ENCODE results near the gene AHCTF1. TPM values are rescaled to one million over a fixed set of nuclear protein-coding genes. Genes with fewer than 3 reads are reported as not detected.
"Not testable (repeated sequence)": the region's sequence is repeated elsewhere in the genome, so short reads cannot be mapped to it uniquely, and the experiment has no call there.

Gene AHCTF1
- total and polyA plus RNA-seq, 2 donors (not counting 1 experiment from before 2014, with no cell fraction given): 15.8 to 30.6 TPM

DNA sequence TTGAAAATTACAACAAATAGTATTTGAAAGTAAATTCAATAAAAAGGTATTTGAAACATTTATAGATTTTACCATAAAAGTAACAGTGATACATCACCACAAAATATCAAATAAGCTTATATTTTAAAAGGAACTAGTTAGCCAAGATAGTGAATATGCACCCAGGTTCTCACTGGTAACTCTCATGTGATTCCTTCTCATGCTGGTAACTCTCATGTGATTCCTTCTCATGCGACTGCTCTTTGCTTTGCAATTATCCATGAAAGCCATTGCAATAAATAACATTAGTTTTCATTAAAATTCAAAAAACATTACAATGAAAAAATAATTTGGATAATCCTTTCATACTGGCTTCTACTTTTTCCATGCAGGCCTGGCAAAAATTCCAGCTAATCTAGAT, 75.4 kb downstream of the AHCTF1 start:
- H3K27ac ChIP-seq (ENCODE audit: insufficient read depth, low read length): no peak overlapping the region
- H3K9ac ChIP-seq (ENCODE audit: insufficient read depth, low read length): no peak overlapping the region
- no peaks in the 10 kb centered on the region for H3K9me3 ChIP-seq (ENCODE audit: control insufficient read depth, insufficient read depth, low read depth, low read length)
- peaks cover 1% of the 10 kb centered on the region for H3K36me3 ChIP-seq (ENCODE audit: control insufficient read depth, insufficient read depth, low read length)
- H3K4me2 ChIP-seq (ENCODE audit: extremely low read depth, insufficient read depth, low read length): no peak overlapping the region
- H3K4me3 ChIP-seq (replicated peaks in 1 of 4; ENCODE audit: control extremely low read depth in 1 of 4, insufficient read depth in 1 of 4, low read depth in 3 of 4, low read length in 4 of 4): no peak overlapping the region
- H3K79me2 ChIP-seq (ENCODE audit: control insufficient read depth, insufficient read depth, low read length): no peaks in the 10 kb centered on the region
- no peak overlapping the region for H2AFZ ChIP-seq (ENCODE audit: low read length)
- no peak for DNase-seq (ENCODE audit: low read depth in 2 of 2)
- H3K27me3 ChIP-seq (ENCODE audit: control insufficient read depth, insufficient read depth, low read length): no peaks in the 10 kb centered on the region
- no peaks in the 10 kb centered on the region for H4K20me1 ChIP-seq (ENCODE audit: control insufficient read depth, extremely low read depth, insufficient read depth, low read length)
- TF ChIP-seq EZH2 (IDR thresholded peaks at IDR 0.05; ENCODE audit: low read length, missing control alignments): no peak
- TF ChIP-seq, protein P1, sequence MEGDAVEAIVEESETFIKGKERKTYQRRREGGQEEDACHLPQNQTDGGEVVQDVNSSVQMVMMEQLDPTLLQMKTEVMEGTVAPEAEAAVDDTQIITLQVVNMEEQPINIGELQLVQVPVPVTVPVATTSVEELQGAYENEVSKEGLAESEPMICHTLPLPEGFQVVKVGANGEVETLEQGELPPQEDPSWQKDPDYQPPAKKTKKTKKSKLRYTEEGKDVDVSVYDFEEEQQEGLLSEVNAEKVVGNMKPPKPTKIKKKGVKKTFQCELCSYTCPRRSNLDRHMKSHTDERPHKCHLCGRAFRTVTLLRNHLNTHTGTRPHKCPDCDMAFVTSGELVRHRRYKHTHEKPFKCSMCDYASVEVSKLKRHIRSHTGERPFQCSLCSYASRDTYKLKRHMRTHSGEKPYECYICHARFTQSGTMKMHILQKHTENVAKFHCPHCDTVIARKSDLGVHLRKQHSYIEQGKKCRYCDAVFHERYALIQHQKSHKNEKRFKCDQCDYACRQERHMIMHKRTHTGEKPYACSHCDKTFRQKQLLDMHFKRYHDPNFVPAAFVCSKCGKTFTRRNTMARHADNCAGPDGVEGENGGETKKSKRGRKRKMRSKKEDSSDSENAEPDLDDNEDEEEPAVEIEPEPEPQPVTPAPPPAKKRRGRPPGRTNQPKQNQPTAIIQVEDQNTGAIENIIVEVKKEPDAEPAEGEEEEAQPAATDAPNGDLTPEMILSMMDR (conservative IDR thresholded peaks at IDR 0.05 in 1 of 2, IDR thresholded peaks at IDR 0.05 in 1 of 2; ENCODE audit: low read depth in 1 of 2, low read length in 2 of 2): no peak
- H3K4me1 ChIP-seq (ENCODE audit: control insufficient read depth, extremely low read depth, insufficient read depth, low read length): no peaks in the 10 kb centered on the region

DNA sequence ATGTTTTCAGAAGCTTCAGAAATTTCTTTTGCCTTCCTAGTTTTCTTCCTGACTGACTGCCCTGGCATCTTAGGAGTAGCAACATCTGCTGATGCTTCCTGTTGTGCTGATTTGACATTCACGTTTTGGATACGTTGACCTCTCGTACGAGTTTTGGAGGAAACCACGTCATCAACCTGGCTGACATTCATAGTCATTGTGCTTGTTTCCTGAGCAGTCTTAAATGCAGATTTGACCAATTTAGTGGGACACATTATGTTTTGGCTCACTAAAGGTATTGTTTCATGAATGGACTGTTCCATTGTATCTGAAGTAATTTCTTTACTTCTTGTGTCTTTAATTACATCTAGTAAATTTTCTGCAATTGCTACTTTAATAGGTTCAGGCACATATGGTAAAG, 81.1 kb downstream of the AHCTF1 start:
- not testable (repeated sequence) for H4K20me1 ChIP-seq (ENCODE audit: control insufficient read depth, extremely low read depth, insufficient read depth, low read length); H3K27ac ChIP-seq (ENCODE audit: insufficient read depth, low read length); DNase-seq (ENCODE audit: low read depth in 2 of 2); H3K79me2 ChIP-seq (ENCODE audit: control insufficient read depth, insufficient read depth, low read length); H2AFZ ChIP-seq (ENCODE audit: low read length); H3K27me3 ChIP-seq (ENCODE audit: control insufficient read depth, insufficient read depth, low read length); H3K4me3 ChIP-seq (replicated peaks in 1 of 4; ENCODE audit: control extremely low read depth in 1 of 4, insufficient read depth in 1 of 4, low read depth in 3 of 4, low read length in 4 of 4); H3K4me2 ChIP-seq (ENCODE audit: extremely low read depth, insufficient read depth, low read length); H3K4me1 ChIP-seq (ENCODE audit: control insufficient read depth, extremely low read depth, insufficient read depth, low read length); H3K9ac ChIP-seq (ENCODE audit: insufficient read depth, low read length); H3K9me3 ChIP-seq (ENCODE audit: control insufficient read depth, insufficient read depth, low read depth, low read length); H3K36me3 ChIP-seq (ENCODE audit: control insufficient read depth, insufficient read depth, low read length)

DNA sequence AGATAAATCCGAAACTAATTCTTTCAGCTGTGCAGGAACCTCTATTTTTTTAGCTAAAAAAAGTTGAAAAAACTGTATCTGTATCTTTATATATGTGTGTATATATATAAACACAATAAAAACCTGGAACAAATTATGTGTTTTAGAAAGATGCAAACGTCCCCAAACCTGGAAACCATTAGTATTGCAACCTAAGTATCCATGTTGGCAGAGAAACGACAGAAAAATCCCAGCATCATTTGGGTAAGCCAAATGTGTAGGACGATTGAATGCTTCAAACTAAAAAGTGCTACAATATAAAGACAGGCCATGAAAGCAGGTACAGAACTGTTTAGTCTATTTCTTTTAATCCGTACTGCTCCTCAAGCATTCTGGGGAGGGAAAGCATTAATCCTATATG, 87.9 kb downstream of the AHCTF1 start:
- H3K36me3 ChIP-seq (ENCODE audit: control insufficient read depth, insufficient read depth, low read length): peaks cover 2% of the 10 kb centered on the region
- H3K79me2 ChIP-seq (ENCODE audit: control insufficient read depth, insufficient read depth, low read length): no peaks in the 10 kb centered on the region

DNA sequence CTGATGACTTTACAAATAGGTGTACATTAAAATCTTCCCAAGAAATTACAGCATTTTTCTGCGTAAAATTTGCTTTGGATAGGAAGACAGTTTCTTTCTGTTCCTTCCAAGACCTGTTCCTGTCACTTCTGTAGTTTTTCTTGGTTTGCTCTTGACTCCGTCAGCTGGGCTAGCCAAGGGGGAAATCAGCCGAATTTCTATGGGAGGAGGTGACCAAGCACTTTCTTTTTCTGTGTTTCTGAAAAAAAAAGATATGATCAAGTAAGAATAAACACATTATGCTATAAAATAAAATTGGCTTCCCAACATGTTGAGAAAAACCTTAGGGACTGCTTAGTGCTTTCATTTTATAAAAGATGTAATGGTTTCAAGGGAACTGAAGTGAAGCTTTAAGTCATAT, 91.0 kb downstream of the AHCTF1 start:
- H3K79me2 ChIP-seq (ENCODE audit: control insufficient read depth, insufficient read depth, low read length); H3K4me2 ChIP-seq (ENCODE audit: extremely low read depth, insufficient read depth, low read length); H3K36me3 ChIP-seq (ENCODE audit: control insufficient read depth, insufficient read depth, low read length): not testable (repeated sequence)

More for the DNA sequence above, 87.9 kb downstream of the AHCTF1 start:
- no peak overlapping the region for H3K4me3 ChIP-seq (replicated peaks in 1 of 4; ENCODE audit: control extremely low read depth in 1 of 4, insufficient read depth in 1 of 4, low read depth in 3 of 4, low read length in 4 of 4)
- no peak for DNase-seq (ENCODE audit: low read depth in 2 of 2)
- TF ChIP-seq EZH2 (IDR thresholded peaks at IDR 0.05; ENCODE audit: low read length, missing control alignments): no peak
- TF ChIP-seq, protein P1 (conservative IDR thresholded peaks at IDR 0.05 in 1 of 2, IDR thresholded peaks at IDR 0.05 in 1 of 2; ENCODE audit: low read depth in 1 of 2, low read length in 2 of 2): no peak
- H4K20me1 ChIP-seq (ENCODE audit: control insufficient read depth, extremely low read depth, insufficient read depth, low read length): no peaks in the 10 kb centered on the region
- H3K4me2 ChIP-seq (ENCODE audit: extremely low read depth, insufficient read depth, low read length): no peak overlapping the region
- no peaks in the 10 kb centered on the region for H3K9me3 ChIP-seq (ENCODE audit: control insufficient read depth, insufficient read depth, low read depth, low read length)
- H3K4me1 ChIP-seq (ENCODE audit: control insufficient read depth, extremely low read depth, insufficient read depth, low read length): no peaks in the 10 kb centered on the region
- H3K27ac ChIP-seq (ENCODE audit: insufficient read depth, low read length): no peak overlapping the region
- no peaks in the 10 kb centered on the region for H3K27me3 ChIP-seq (ENCODE audit: control insufficient read depth, insufficient read depth, low read length)
- H3K9ac ChIP-seq (ENCODE audit: insufficient read depth, low read length): no peak overlapping the region
- no peak overlapping the region for H2AFZ ChIP-seq (ENCODE audit: low read length)

More for the DNA sequence above, 91.0 kb downstream of the AHCTF1 start:
- not testable (repeated sequence) for H3K27me3 ChIP-seq (ENCODE audit: control insufficient read depth, insufficient read depth, low read length); H2AFZ ChIP-seq (ENCODE audit: low read length); DNase-seq (ENCODE audit: low read depth in 2 of 2); H3K4me1 ChIP-seq (ENCODE audit: control insufficient read depth, extremely low read depth, insufficient read depth, low read length); H4K20me1 ChIP-seq (ENCODE audit: control insufficient read depth, extremely low read depth, insufficient read depth, low read length); H3K9me3 ChIP-seq (ENCODE audit: control insufficient read depth, insufficient read depth, low read depth, low read length); H3K4me3 ChIP-seq (replicated peaks in 1 of 4; ENCODE audit: control extremely low read depth in 1 of 4, insufficient read depth in 1 of 4, low read depth in 3 of 4, low read length in 4 of 4); H3K27ac ChIP-seq (ENCODE audit: insufficient read depth, low read length); H3K9ac ChIP-seq (ENCODE audit: insufficient read depth, low read length)
